Pancreas (tissue), 10 donors: ENCODE measurements around the gene CFAP74. TPM values are rescaled to one million over a fixed set of nuclear protein-coding genes. Genes with fewer than 3 reads are reported as not detected.

Experiments
- ATAC-seq, 4 donors: fragments of 200-7000 bp; cut with Tn5 transposase; one replicate each; pipeline versions ENCODE4 v1.8.0 to v1.9.1; 2020; ENCODE audit warnings: mild to moderate bottlenecking in 4 of 4, moderate library complexity in 4 of 4
- DNase-seq, 6 donors: peaks; one replicate each; pipeline ENCODE4 v3.0.0-alpha.2; 2020
- FAIRE-seq: peaks from 2 replicates; lab custom pipeline; 2012; peaks lifted over from hg19 to GRCh38; lab: Jason Lieb, UNC
- H3K27ac ChIP-seq, 4 donors: fragments of 200-600 bp; sonication (generic); 1 replicate in 3 of 4; 2 replicates in 1 of 4; pipeline versions ENCODE4 v1.5.0 to v1.8.0; 2020
- H3K27me3 ChIP-seq, 4 donors: fragments of 200-600 bp; one replicate each; pipeline ENCODE4 v1.8.0; 2021
- H3K36me3 ChIP-seq, 3 donors: fragments of 200-600 bp; sonication (generic) in 1 of 3; one replicate each; pipeline versions ENCODE4 v1.5.0 to v1.8.0; 2020 to 2021
- H3K4me1 ChIP-seq, 3 donors: fragments of 200-600 bp; one replicate each; pipeline ENCODE4 v1.8.0; 2021
- H3K4me3 ChIP-seq, 4 donors: fragments of 200-600 bp; sonication (generic) in 2 of 4; one replicate each; pipeline versions ENCODE4 v1.5.0 to v1.8.0; 2020 to 2021
- H3K9me3 ChIP-seq, 4 donors: fragments of 200-600 bp; one replicate each; pipeline ENCODE4 v1.8.0; 2021
- WGBS, 2 donors: extraction: QIAGEN DNeasy Blood & Tissue Kit; methylation state at CpG; one replicate each; pipeline ENCODE4 v1.1.7; 2013; 5-methylcytosine and 5-hydroxymethylcytosine counted together
- intact Hi-C, 3 donors: fragments of 100-400 bp; cut with DNase I; formaldehyde crosslinking; loops; one replicate each; pipeline versions ENCODE4 v1.11.1 to v1.14.2; 2022
- polyA plus RNA-seq, 2 donors: library from polyadenylated mRNA; stranded (reverse); fragments of 200-250 nt; gene quantifications; one replicate each; pipeline ENCODE4 v1.2.3, GENCODE V29; 2013
- total RNA-seq, 6 donors: library from RNA; stranded (reverse); fragmentation: NEBNext Ultra II Directional in 4 of 6; extraction: Animal tissue kit (Norgen Biotek cat#: 25700) in 4 of 6; gene quantifications; one replicate each; pipeline versions ENCODE4 v1.2.1 to v1.2.4, GENCODE V29; 2021 to 2023
- TF ChIP-seq, protein P1 (sequence below), 4 donors: fragments of 200-600 bp; sonication (generic) in 3 of 4; IDR thresholded peaks; one replicate each; pipeline versions ENCODE4 v1.5.0 to v1.8.0; 2021; ENCODE audit warnings: antibody characterized with exemption in 4 of 4
- donor health status: healthy with polysubstance abuse.
- donor health status: DM: no; HTN: no; CAD: no; lungs with moderate emphysema.
- donor health status: DM: no; HTN: no; CAD: no.
- donor health status: control.
- donor health status: control.
- donor health status: Bipolar disorder and iron deficiency.
- donor health status: DM: yes; HTN: yes; CAD: no.
- donor health status: DM: no; HTN: no; CAD: no.
- donor health status: DM: no; HTN: no; CAD: no.
- donor health status: DM: yes; HTN: yes; CAD: no.

The CFAP74 gene
- total and polyA plus RNA-seq, 8 donors, result 0.08 to 0.16 TPM; not detected in 6

DNA sequence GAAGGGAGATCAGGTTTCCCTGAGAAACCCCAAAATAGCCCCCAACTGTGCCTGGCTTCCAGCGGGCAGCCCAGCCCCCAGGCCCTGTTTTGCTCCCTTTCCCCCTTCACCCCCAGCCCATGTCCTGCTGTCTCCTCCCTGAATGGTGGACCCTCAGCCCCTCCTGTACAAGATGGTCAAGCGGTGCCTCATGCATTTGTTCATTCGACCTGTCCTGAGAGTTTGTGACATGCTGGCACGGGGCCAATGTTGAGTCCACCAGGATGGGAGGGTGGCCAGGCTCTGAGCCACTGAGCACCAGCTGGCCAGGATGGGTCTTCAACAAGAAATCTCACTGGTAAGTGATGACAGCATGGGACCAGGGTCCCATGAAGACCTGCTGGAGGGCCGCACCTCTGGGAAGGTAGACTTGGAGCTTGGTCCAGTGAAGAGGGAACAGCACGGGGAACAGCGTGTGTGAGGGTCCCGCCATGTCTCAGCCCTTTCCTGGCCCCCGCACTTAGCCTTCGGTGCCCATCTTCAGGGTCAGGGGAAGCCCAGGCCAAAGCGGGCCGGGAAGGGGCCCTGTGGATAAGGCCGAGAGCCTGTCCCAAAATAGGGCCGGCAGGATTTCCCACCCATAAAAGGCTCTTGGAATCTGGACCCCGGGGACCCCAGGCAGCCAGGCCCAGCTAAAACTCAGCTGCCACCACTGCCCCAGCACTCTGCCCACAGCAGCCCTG lies 88.5 kb downstream of the CFAP74 start, which contains the start of gene CALML6:
Gene CALML6 (plus strand): TSS at position 290 of the 722 bp plus-strand sequence. CDS start 21 bp downstream, at position 311.
- WGBS, 2 donors, result 78 to 82% methylated on average over 13 to 15 of the region's 15 CpGs
- FAIRE-seq, result no peak
- Histone ChIP-seq H3K9me3 (no peaks in the 10 kb centered on the region), H3K36me3 (no peaks in the 10 kb centered on the region), H3K4me1 (peaks cover 7 to 26% (median 16%) of the 10 kb centered on the region in 3 donors), H3K27me3 (no peaks in the 10 kb centered on the region), H3K27ac (peak within 1 kb of the TSS; percentile 85 to 94 (median 90)), H3K4me3 (peak within 1 kb of the TSS in 1 of 4 donors; percentile 1)
- intact Hi-C loops, result no loop called here
- TF ChIP-seq, protein P1, sequence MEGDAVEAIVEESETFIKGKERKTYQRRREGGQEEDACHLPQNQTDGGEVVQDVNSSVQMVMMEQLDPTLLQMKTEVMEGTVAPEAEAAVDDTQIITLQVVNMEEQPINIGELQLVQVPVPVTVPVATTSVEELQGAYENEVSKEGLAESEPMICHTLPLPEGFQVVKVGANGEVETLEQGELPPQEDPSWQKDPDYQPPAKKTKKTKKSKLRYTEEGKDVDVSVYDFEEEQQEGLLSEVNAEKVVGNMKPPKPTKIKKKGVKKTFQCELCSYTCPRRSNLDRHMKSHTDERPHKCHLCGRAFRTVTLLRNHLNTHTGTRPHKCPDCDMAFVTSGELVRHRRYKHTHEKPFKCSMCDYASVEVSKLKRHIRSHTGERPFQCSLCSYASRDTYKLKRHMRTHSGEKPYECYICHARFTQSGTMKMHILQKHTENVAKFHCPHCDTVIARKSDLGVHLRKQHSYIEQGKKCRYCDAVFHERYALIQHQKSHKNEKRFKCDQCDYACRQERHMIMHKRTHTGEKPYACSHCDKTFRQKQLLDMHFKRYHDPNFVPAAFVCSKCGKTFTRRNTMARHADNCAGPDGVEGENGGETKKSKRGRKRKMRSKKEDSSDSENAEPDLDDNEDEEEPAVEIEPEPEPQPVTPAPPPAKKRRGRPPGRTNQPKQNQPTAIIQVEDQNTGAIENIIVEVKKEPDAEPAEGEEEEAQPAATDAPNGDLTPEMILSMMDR (IDR thresholded peaks at IDR 0.05), result no peak
- no peak for ATAC-seq
- DNase-seq, result peak in 5 of 6 donors; percentile 42 to 87 (median 69)

DNA sequence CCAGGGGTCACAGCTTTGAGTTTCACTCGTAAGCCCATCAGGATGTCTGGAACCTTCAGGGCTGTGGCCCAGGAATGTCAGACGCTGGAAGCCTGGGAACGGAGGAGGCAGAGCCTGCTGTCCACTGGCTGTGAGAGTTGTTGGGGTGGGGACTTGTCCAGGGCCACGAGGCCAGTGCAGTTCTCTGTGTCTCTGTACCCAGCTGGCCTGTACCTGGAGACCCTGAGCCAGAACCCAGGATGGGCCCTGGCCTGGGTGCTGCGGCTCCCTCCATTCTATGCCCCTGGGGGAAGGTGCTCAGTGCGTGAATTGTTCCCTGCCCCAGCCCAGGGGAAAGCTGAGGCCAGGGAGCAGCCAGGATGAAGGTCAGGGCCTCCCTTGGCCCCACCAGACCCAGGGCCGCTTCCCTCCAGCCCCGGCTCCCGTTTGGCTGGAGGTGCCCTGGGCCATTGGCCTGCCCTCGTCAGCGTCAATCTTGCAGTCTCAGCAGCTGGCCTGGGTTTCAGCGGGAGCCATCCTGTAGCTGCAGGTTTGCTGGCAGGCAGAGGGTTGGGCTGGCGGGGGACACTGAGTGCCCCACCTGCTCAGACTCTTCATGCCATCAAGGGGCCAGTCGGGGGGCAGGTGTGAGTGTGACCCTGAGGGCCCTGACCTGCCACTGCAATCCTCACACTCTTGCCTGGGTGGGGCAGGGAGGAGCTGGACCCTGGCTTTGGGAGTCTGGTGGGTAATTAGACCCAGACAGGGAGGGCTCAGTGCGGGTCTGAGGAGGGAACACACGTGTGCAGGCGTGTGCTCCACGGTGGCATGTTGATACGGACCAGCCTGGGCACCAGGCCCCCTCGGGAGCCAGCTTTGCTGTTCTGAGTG lies 89.2 kb downstream of the CFAP74 start:
- no peak for ATAC-seq
- WGBS, 2 donors, result 44% methylated on average over 20 of the region's 20 CpGs
- peak in 5 of 6 donors; percentile 46 to 84 (median 59) for DNase-seq
- no peaks in the 10 kb centered on the region for H3K27me3 ChIP-seq
- peak overlapping the region; percentile 8 to 94 (median 62) for H3K27ac ChIP-seq
- H3K4me3 ChIP-seq, result no peak overlapping the region
- H3K9me3 ChIP-seq, result no peaks in the 10 kb centered on the region
- H3K36me3 ChIP-seq, result no peaks in the 10 kb centered on the region
- TF ChIP-seq, protein P1 (IDR thresholded peaks at IDR 0.05), result no peak
- intact Hi-C loops, result no loop called here
- no peak for FAIRE-seq
- H3K4me1 ChIP-seq, result peaks cover 7 to 26% (median 18%) of the 10 kb centered on the region in 3 donors

DNA sequence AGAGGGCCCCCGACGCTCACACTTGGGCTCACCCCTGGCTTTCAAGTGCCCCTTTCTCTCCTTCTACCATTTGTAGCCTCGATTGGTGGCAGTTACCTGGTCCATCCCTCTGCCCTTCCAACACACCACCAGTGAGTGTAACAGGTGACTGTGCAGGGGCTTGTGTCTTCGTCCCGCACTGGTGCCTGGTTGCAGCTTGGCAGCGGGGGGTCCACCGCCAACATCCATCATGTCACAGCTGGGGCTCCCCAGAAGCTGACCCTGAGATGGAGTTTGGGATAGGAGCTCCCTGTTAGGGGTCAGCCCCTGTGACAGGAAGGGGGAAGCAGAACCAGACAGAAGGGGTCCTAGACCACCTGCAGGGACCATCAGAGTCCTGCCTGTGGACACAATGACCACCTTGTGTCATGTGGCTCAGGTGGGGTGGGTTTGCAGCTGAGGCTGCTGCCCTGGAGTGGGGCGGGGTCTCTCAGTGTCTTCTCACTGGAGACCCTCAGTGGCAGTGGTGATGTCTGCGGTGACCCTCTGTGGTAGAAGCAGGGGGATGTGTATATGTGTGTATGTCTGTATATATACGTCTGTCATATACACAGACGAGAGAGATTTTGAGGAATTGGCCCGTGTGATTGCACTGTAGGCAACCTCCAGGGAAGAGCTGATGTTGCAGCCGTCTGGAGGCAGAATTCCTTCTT lies 92.1 kb downstream of the CFAP74 start:
- intact Hi-C loops, result no loop called here
- no peak for FAIRE-seq
- no peak overlapping the region for H3K4me3 ChIP-seq
- H3K36me3 ChIP-seq, result no peaks in the 10 kb centered on the region
- H3K9me3 ChIP-seq, result no peaks in the 10 kb centered on the region
- TF ChIP-seq, protein P1 (IDR thresholded peaks at IDR 0.05), result no peak
- H3K27me3 ChIP-seq, result no peaks in the 10 kb centered on the region
- no peak for ATAC-seq
- 88 to 93% methylated on average over 13 of the region's 13 CpGs for WGBS, 2 donors
- DNase-seq, result peak in 3 of 6 donors; percentile 20 to 59 (median 31)
- peaks cover 7 to 28% (median 18%) of the 10 kb centered on the region in 3 donors for H3K4me1 ChIP-seq
- no peak overlapping the region for H3K27ac ChIP-seq

DNA sequence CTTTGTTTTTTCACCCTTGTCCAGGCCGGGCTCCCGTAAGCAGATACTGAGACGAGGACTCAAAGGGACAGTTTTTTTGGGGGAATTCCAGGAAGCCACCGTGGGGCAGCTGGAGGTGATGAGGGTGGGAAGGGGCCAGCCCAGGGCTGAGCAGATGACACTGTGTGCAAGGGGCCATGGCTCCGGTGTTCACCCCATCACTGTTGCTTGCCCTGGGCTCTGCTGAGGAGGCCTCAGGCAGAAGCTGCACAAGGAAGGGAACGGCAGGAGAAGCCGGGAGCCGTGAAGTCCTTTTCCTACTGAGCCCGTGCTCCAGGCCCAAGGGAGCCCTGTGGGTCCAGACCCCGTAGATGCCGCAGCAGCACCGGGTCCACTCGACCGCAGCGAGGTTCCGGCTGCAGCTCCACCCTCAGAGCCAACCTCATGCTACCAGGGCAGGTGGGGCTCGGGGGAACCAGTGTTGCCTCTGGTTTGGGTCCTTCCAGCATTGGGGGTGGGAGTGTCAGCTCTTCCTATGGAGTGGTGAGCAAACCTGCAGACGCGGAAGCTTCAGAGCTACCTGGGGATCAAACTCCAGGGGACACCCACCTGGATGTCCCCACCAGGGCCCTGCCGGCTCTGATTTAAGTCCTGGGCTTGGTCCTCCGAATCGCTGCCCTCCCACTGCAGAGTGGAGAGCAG lies 92.8 kb downstream of the CFAP74 start:
- FAIRE-seq (no peak), ATAC-seq (no peak), DNase-seq (peak in 5 of 6 donors; percentile 38 to 75 (median 46))
- intact Hi-C loops, result no loop called here
- Histone ChIP-seq H3K27me3 (no peaks in the 10 kb centered on the region), H3K9me3 (no peaks in the 10 kb centered on the region), H3K4me3 (no peak overlapping the region), H3K36me3 (no peaks in the 10 kb centered on the region), H3K27ac (no peak overlapping the region), H3K4me1 (peaks cover 7 to 24% (median 18%) of the 10 kb centered on the region in 3 donors)
- WGBS, 2 donors, result 93 to 97% methylated on average over 22 of the region's 22 CpGs
- TF ChIP-seq, protein P1 (IDR thresholded peaks at IDR 0.05), result no peak
